CD4-positive, CD25-positive, alpha-beta regulatory T cell (primary cell): Measurements from ENCODE around the gene CERS6. TPM values are rescaled to one million over a fixed set of nuclear protein-coding genes. Genes with fewer than 3 reads are reported as not detected.

ENCODE experiments used
- ATAC-seq, 2 donors: fragments of 150-1000 bp; cut with Tn5 transposase; one replicate each; pipeline ENCODE4 v1.10.0; 2021; ENCODE audit warnings: low read depth in 2 of 2, moderate number of reproducible peaks in 2 of 2, moderate library complexity in 1 of 2
- DNase-seq, 3 donors: peaks; one replicate each; pipeline versions ENCODE4 v3.0.0 to v3.0.0-alpha.2; 2012 to 2022; ENCODE audit warnings: mixed read lengths in 1 of 3
- H3K27ac ChIP-seq: one replicate; pipeline ENCODE4 v1.7.0; 2013; ENCODE audit warnings: mild to moderate bottlenecking, low read length; ENCODE audit not compliant: insufficient read depth, poor library complexity, severe bottlenecking
- H3K27me3 ChIP-seq: one replicate; pipeline ENCODE4 v1.7.0; 2013; ENCODE audit warnings: low read length; ENCODE audit not compliant: control insufficient read depth, insufficient read depth
- H3K36me3 ChIP-seq: one replicate; pipeline ENCODE4 v1.7.0; 2013; ENCODE audit warnings: mild to moderate bottlenecking, low read length, moderate library complexity; ENCODE audit not compliant: control insufficient read depth, insufficient read depth
- H3K4me1 ChIP-seq: 2 replicates; pipeline ENCODE4 v1.7.0; 2013; ENCODE audit warnings: mild to moderate bottlenecking, low read length; ENCODE audit not compliant: insufficient read depth, control insufficient read depth, poor library complexity, severe bottlenecking
- H3K4me3 ChIP-seq: one replicate; pipeline ENCODE4 v1.7.0; 2013; ENCODE audit warnings: low read depth, mild to moderate bottlenecking, low read length, moderate library complexity
- H3K9me3 ChIP-seq, 2 experiments: 1 replicate in 1 of 2; 2 replicates in 1 of 2; pipeline ENCODE4 v1.7.0; 2013; ENCODE audit warnings: low read length in 2 of 2, mild to moderate bottlenecking in 1 of 2, moderate library complexity in 1 of 2; ENCODE audit not compliant: control insufficient read depth in 2 of 2
- H3K27ac Mint-ChIP-seq, 3 donors: one replicate each; pipeline ENCODE4 v1.8.0; 2020 to 2022; ENCODE audit warnings: mild to moderate bottlenecking in 3 of 3, mixed read lengths in 3 of 3, moderate library complexity in 2 of 3
- H3K27me3 Mint-ChIP-seq: one replicate; pipeline ENCODE4 v1.8.0; 2022; ENCODE audit warnings: mild to moderate bottlenecking, mixed read lengths
- H3K36me3 Mint-ChIP-seq: one replicate; pipeline ENCODE4 v1.8.0; 2020; ENCODE audit warnings: mixed read lengths
- H3K4me1 Mint-ChIP-seq, 4 donors: one replicate each; pipeline ENCODE4 v1.8.0; 2020 to 2022; ENCODE audit warnings: mixed read lengths in 4 of 4, mild to moderate bottlenecking in 1 of 4
- H3K4me3 Mint-ChIP-seq, 4 donors: one replicate each; pipeline ENCODE4 v1.8.0; 2020 to 2022; ENCODE audit warnings: mild to moderate bottlenecking in 4 of 4, mixed read lengths in 4 of 4, moderate library complexity in 3 of 4
- H3K9me3 Mint-ChIP-seq, 7 donors: one replicate each; pipeline ENCODE4 v1.8.0; 2020 to 2022; ENCODE audit warnings: mixed read lengths in 7 of 7, mild to moderate bottlenecking in 3 of 7, moderate library complexity in 2 of 7
- polyA plus RNA-seq, 4 donors: library from polyadenylated mRNA; unstranded; fragments of 300-500 nt; fragmentation: Illumina TruSeq; gene quantifications; one replicate each; pipeline ENCODE4 v1.2.3, GENCODE V29; 2021
- total RNA-seq: library from RNA; stranded (reverse); gene quantifications from one replicate; pipeline ENCODE4 v1.2.3, GENCODE V29; 2022

Gene CERS6
- total and polyA plus RNA-seq, 5 donors from 2014 or later, result 1.3 to 5.3 (median 3.6) TPM

DNA sequence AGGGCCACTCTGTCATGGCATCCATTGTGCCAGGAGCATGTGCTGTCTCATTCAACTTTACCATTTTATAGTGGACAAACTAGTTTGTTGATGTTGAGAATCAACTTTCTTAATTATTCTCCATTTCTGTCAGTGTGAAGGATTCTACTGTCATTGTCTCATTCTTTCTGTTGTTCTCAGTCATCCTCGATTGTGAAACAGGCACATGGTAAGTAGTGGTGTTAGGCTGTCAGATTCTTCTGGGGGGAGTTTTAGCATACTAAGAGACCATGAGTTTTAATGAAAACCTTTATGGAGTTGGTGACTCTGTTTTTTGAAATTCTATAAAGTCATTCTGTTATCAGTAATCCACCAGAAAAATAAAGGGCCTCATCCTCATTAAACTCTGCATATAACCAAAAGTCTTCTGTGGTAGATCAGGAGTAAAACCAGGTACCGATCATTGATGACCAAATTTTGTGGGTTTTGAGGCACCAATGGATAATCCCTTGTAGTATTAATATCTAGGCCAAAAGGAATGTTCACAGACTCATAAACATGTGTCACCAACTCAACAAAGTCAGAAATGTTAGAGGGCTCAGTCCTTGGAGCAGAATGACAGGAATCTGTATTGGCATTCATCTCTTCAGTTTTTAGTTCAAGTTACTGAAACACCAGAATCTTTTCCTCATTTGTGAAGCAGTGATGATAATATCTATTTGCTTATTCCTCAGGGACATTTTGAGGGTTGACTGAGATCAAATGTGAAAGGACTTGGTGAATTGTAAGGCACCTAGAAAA is 73.2 kb downstream of the CERS6 start:
- Mint-ChIP-seq H3K27ac (no peak overlapping the region), H3K36me3 (no peaks in the 10 kb centered on the region), H3K4me3 (no peak overlapping the region), H3K4me1 (peaks cover 0 to 28% (median 6%) of the 10 kb centered on the region in 4 donors), H3K9me3 (no peaks in the 10 kb centered on the region), H3K27me3 (no peaks in the 10 kb centered on the region)
- DNase-seq (no peak), ATAC-seq (no peak)
- Histone ChIP-seq H3K27ac (no peak overlapping the region), H3K27me3 (no peaks in the 10 kb centered on the region), H3K4me3 (no peak overlapping the region), H3K36me3 (no peaks in the 10 kb centered on the region), H3K9me3 (no peaks in the 10 kb centered on the region), H3K4me1 (no peaks in the 10 kb centered on the region)

DNA sequence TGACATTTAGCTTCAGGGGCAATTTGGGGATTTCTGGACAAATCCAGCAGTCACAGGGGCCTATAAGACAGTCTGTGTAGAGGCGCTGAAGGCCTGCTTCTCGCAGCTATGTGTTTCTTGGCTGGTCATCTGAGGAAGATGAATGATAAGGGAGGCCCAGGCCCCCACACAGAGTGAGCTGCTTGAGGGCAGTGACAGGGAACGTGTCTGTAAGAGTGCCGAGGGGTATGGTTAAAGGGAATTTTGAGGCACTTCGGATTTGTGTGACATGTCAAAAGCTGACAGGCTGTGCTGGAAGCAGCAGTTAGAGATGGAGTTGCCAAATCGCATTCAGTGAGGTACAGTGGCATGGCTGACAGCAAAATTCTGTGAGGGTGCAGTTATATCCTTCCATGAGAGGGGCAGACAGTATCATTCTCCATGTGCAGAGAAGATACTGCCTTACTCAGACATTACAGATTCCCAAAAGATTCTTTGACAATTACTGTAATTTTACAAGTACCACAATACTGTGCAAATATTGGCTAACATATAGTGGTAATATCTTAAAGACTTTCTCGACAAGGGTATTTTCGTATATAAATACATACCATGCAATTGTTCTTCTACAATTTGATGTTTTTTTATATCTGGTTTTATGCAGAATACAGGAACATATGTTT is 74.0 kb downstream of the CERS6 start:
- Mint-ChIP-seq H3K4me3 (no peak overlapping the region), H3K4me1 (peaks cover 0 to 27% (median 6%) of the 10 kb centered on the region in 4 donors), H3K36me3 (no peaks in the 10 kb centered on the region), H3K27me3 (no peaks in the 10 kb centered on the region), H3K27ac (peak overlapping the region in 1 of 3 donors; percentile 41), H3K9me3 (no peaks in the 10 kb centered on the region)
- H3K9me3 ChIP-seq, result no peaks in the 10 kb centered on the region
- H3K4me1 ChIP-seq, result no peaks in the 10 kb centered on the region
- no peaks in the 10 kb centered on the region for H3K36me3 ChIP-seq
- H3K27ac ChIP-seq, result no peak overlapping the region
- H3K27me3 ChIP-seq, result no peaks in the 10 kb centered on the region
- no peak overlapping the region for H3K4me3 ChIP-seq
- no peak for DNase-seq
- ATAC-seq, result no peak

DNA sequence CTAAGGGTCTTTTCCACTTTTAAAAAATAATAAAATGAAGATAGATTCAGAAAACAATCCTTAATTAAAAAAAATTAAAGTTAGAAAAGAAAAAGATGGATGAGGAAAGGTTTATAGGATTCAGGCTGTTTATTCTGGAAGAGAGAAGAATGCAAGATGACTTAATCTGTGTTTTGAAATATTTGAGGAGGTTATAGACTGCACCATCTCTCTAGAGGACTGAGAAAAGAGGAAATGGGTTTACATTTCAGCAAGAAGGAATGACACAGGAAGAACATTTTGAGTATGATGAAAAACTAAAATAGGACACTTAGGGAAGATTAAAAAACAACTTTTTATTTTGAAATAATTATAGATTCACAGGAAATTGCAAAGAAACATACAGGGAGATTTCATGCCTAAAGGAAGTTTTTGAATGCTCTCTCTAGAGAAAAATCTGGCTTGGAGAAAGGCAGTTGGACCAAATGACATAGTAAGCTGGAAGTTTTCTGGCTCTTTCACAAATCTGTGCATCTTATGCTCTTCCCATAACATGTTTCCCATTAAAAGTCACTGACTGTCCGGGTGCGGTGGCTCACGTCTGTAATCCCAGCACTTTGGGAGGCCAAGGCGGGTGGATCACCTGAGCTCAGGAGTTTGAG is 75.0 kb downstream of the CERS6 start:
- H3K27ac Mint-ChIP-seq, result no peak overlapping the region
- peaks cover 0 to 27% (median 6%) of the 10 kb centered on the region in 4 donors for H3K4me1 Mint-ChIP-seq
- no peaks in the 10 kb centered on the region for H3K9me3 Mint-ChIP-seq
- Histone ChIP-seq H3K27me3 (no peaks in the 10 kb centered on the region), H3K9me3 (no peaks in the 10 kb centered on the region), H3K4me1 (no peaks in the 10 kb centered on the region), H3K27ac (no peak overlapping the region), H3K36me3 (no peaks in the 10 kb centered on the region), H3K4me3 (no peak overlapping the region)
- ATAC-seq, result no peak
- no peak overlapping the region for H3K4me3 Mint-ChIP-seq
- no peaks in the 10 kb centered on the region for H3K27me3 Mint-ChIP-seq
- no peaks in the 10 kb centered on the region for H3K36me3 Mint-ChIP-seq
- no peak for DNase-seq

DNA sequence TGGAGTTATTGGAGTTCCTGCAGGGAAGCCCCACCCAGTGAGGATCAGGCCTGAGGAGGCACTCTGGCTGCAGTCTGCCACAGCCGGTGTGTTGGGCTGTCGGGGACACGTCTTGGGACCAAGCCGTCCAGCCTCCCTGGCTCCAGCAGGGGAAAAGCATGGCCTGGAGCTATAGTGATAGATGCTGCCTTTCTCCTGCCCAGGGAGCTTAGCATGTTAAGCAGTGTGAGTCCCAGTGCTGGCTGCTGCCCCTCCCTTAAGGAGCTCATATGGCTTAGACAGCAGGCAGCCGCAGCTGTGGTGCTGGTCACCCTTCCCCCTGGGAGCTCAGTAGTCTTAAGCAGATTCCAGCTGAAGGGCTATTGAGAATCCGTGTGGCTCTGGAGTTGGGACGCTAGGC is 78.9 kb downstream of the CERS6 start:
- no peak for DNase-seq
- Mint-ChIP-seq H3K27me3 (no peaks in the 10 kb centered on the region), H3K27ac (no peak overlapping the region), H3K4me3 (no peak overlapping the region), H3K36me3 (peaks cover 9% of the 10 kb centered on the region), H3K4me1 (peaks cover 0 to 20% (median 8%) of the 10 kb centered on the region in 4 donors), H3K9me3 (peaks cover 0 to 11% (median 5%) of the 10 kb centered on the region in 7 donors)
- no peaks in the 10 kb centered on the region for H3K27me3 ChIP-seq
- H3K4me1 ChIP-seq, result no peaks in the 10 kb centered on the region
- no peaks in the 10 kb centered on the region for H3K36me3 ChIP-seq
- H3K27ac ChIP-seq, result no peak overlapping the region
- H3K4me3 ChIP-seq, result no peak overlapping the region
- peaks cover 5% of the 10 kb centered on the region in 2 experiments for H3K9me3 ChIP-seq
- no peak for ATAC-seq

DNA sequence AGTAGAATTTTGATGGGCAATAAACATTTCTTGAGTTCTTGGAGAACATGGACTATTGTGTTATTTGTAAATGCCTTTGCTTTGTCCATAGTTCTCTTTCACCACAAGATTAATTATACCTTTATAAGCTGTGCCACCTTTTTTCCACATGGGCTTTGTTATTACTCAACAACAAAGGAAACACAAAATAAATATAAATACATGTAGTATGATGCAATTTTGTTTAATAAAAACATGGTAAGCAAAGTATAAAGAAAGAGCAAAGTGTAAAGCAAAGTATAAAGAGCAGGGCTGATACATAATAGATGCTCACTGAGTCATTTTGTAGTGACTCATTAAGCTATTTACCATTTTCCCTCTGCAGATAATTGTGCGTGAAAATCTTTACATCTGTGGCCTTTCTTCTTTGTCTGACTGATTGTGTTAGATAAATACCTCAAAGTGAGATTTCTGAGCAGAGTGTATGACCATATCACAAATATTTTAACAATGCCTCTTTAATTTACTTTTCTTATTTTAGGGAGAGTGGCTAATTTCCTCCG is 80.9 kb downstream of the CERS6 start:
- Histone ChIP-seq H3K4me3 (no peak overlapping the region), H3K4me1 (no peaks in the 10 kb centered on the region), H3K9me3 (peaks cover 11 to 18% of the 10 kb centered on the region in 2 experiments), H3K36me3 (no peaks in the 10 kb centered on the region), H3K27me3 (no peaks in the 10 kb centered on the region), H3K27ac (no peak overlapping the region)
- Mint-ChIP-seq H3K4me1 (peaks cover 0 to 15% (median 3%) of the 10 kb centered on the region in 4 donors), H3K4me3 (no peak overlapping the region), H3K27me3 (no peaks in the 10 kb centered on the region), H3K9me3 (peaks cover 0 to 26% (median 10%) of the 10 kb centered on the region in 7 donors), H3K36me3 (peaks cover 18% of the 10 kb centered on the region), H3K27ac (no peak overlapping the region)
- DNase-seq (no peak), ATAC-seq (no peak)

DNA sequence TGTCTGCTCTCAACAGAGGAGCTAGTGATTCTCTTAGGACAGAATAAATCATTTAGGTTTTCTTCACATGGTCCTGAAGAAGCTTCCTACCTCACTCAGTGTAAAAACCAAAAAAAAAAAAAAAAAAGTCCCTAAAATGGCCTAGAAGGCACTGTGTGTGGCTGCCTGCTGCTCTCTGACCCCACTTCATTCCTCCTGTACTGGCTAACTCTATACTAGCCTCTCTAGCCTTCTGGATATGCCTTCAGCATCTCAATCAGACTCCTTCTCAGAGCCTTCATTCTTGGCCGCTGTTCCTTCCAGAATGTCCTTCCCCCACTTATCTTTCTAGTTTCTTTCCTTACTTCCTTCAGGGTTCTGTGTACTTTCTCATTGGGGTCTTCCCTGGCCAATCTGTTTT is 82.1 kb downstream of the CERS6 start:
- H3K36me3 ChIP-seq, result no peaks in the 10 kb centered on the region
- peaks cover 1 to 26% (median 10%) of the 10 kb centered on the region in 7 donors for H3K9me3 Mint-ChIP-seq
- H3K4me1 ChIP-seq, result no peaks in the 10 kb centered on the region
- H3K4me3 Mint-ChIP-seq, result peak overlapping the region in 1 of 4 donors; percentile 29
- DNase-seq, result no peak
- peaks cover 0 to 21% (median 8%) of the 10 kb centered on the region in 4 donors for H3K4me1 Mint-ChIP-seq
- H3K4me3 ChIP-seq, result no peak overlapping the region
- ATAC-seq, result no peak
- H3K27me3 ChIP-seq, result no peaks in the 10 kb centered on the region
- H3K36me3 Mint-ChIP-seq, result peaks cover 19% of the 10 kb centered on the region
- no peaks in the 10 kb centered on the region for H3K27me3 Mint-ChIP-seq
- peak overlapping the region in 1 of 3 donors; percentile 57 for H3K27ac Mint-ChIP-seq
- peaks cover 11 to 18% of the 10 kb centered on the region in 2 experiments for H3K9me3 ChIP-seq
- H3K27ac ChIP-seq, result no peak overlapping the region

DNA sequence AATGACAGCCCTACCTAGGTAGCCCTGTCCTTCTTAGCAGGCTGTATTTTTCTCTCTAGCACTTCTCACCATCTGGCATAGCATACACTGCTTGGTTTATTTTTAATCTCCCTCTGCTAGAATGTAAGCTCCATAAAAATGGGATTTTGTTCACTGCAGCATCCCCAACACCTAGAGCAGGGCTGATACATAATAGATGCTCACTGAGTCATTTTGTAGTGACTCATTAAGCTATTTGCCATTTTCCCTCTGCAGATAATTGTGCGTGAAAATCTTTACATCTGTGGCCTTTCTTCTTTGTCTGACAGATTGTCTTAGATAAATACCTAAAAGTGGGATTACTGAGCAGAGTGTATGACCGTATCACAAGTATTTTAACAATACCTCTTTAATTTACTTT is 82.5 kb downstream of the CERS6 start:
- H3K36me3 Mint-ChIP-seq, result peaks cover 19% of the 10 kb centered on the region
- H3K4me1 Mint-ChIP-seq, result peaks cover 0 to 23% (median 9%) of the 10 kb centered on the region in 4 donors
- peaks cover 11 to 18% of the 10 kb centered on the region in 2 experiments for H3K9me3 ChIP-seq
- no peaks in the 10 kb centered on the region for H3K36me3 ChIP-seq
- ATAC-seq (no peak), DNase-seq (no peak)
- peaks cover under 1% of the 10 kb centered on the region for H3K4me1 ChIP-seq
- H3K9me3 Mint-ChIP-seq, result peaks cover 1 to 26% (median 10%) of the 10 kb centered on the region in 7 donors
- H3K27ac Mint-ChIP-seq, result peak overlapping the region in 2 of 3 donors; percentile 33 to 57
- H3K27me3 ChIP-seq, result no peaks in the 10 kb centered on the region
- H3K4me3 Mint-ChIP-seq, result no peak overlapping the region
- no peaks in the 10 kb centered on the region for H3K27me3 Mint-ChIP-seq
- H3K4me3 ChIP-seq, result no peak overlapping the region
- H3K27ac ChIP-seq, result no peak overlapping the region
